Loucy (cell line): ENCODE data around the gene FETUB.
"Not testable (repeated sequence)": the region's sequence is repeated elsewhere in the genome, so short reads cannot be mapped to it uniquely, and the experiment has no call there.

Source experiments
- H2AFZ ChIP-seq: fragments of 200-600 bp; sonication (generic); 2 replicates; pipeline ENCODE4 v1.6.0; 2016; ENCODE audit warnings: antibody characterized with exemption, mild to moderate bottlenecking, low read length, moderate library complexity
- H3F3A ChIP-seq: fragments of 200-600 bp; 2 replicates; pipeline ENCODE4 v1.6.0; 2016; ENCODE audit warnings: antibody characterized with exemption, low read depth, mild to moderate bottlenecking
- H3K27me3 ChIP-seq: fragments of 200-600 bp; sonication (generic); 2 replicates; pipeline ENCODE4 v1.6.1; 2014; ENCODE audit warnings: low read length, mild to moderate bottlenecking; ENCODE audit not compliant: insufficient read depth, poor library complexity, severe bottlenecking
- H3K36me3 ChIP-seq: fragments of 200-600 bp; sonication (generic); 2 replicates; pipeline ENCODE4 v1.6.1; 2016; ENCODE audit warnings: low read length; ENCODE audit not compliant: insufficient read depth
- H3K4me1 ChIP-seq: fragments of 200-600 bp; sonication (generic); 2 replicates; pipeline ENCODE4 v1.5.1; 2014; ENCODE audit warnings: low read length, mild to moderate bottlenecking; ENCODE audit not compliant: insufficient read depth, poor library complexity, severe bottlenecking
- H3K4me2 ChIP-seq: fragments of 200-600 bp; sonication (generic); 2 replicates; pipeline ENCODE4 v1.6.0; 2014; ENCODE audit warnings: antibody characterized with exemption, low read length, low read depth, mild to moderate bottlenecking; ENCODE audit not compliant: poor library complexity, severe bottlenecking
- H3K4me3 ChIP-seq: fragments of 200-600 bp; sonication (generic); 2 replicates; pipeline ENCODE4 v1.5.1; 2014; ENCODE audit warnings: low read length, mild to moderate bottlenecking, mixed read lengths; ENCODE audit not compliant: poor library complexity, severe bottlenecking
- H3K79me2 ChIP-seq: fragments of 200-600 bp; sonication (generic); 2 replicates; pipeline ENCODE4 v1.6.1; 2014; ENCODE audit warnings: low read length; ENCODE audit not compliant: insufficient read depth
- H3K9ac ChIP-seq: fragments of 200-600 bp; sonication (generic); 2 replicates; pipeline ENCODE4 v1.6.0; 2014; ENCODE audit warnings: mild to moderate bottlenecking, low read depth, low read length, moderate library complexity; ENCODE audit not compliant: poor library complexity, severe bottlenecking
- H3K9me2 ChIP-seq: fragments of 200-600 bp; sonication (generic); replicated peaks from 2 replicates; pipeline ENCODE4 v1.6.1; 2016; ENCODE audit warnings: low read depth, low read length, mixed read lengths
- H3K9me3 ChIP-seq: fragments of 200-600 bp; sonication (generic); 2 replicates; pipeline ENCODE4 v1.6.1; 2014; ENCODE audit warnings: mild to moderate bottlenecking, antibody characterized with exemption, low read length, low read depth; ENCODE audit not compliant: insufficient read depth
- H4K20me1 ChIP-seq: fragments of 200-600 bp; sonication (generic); 2 replicates; pipeline ENCODE4 v1.6.0; 2014; ENCODE audit warnings: antibody characterized with exemption, low read length, mild to moderate bottlenecking; ENCODE audit not compliant: insufficient read depth, poor library complexity, severe bottlenecking
- CTCF ChIP-seq: fragments of 200-600 bp; sonication (generic); conservative IDR thresholded peaks from 2 replicates; pipeline ENCODE4 v1.5.1; 2014; ENCODE audit warnings: mild to moderate bottlenecking, antibody characterized with exemption, low read length
- EZH2phosphoT487 ChIP-seq: fragments of 200-600 bp; IDR thresholded peaks from 2 replicates; pipeline ENCODE4 v1.6.1; 2018; ENCODE audit warnings: antibody characterized with exemption, mild to moderate bottlenecking, moderate library complexity, borderline replicate concordance

The FETUB gene

GRCh38 chr3:186680869-186681268 is 40.7 kb downstream of the FETUB start:
- Histone ChIP-seq H3K4me2 (no peak overlapping the region), H3K4me1 (no peaks in the 10 kb centered on the region), H3K9me3 (no peaks in the 10 kb centered on the region; the same call in 1 of the 2 replicates), H3K9ac (no peak overlapping the region), H3K4me3 (no peak overlapping the region), H3K9me2 (no peaks in the 10 kb centered on the region), H4K20me1 (no peaks in the 10 kb centered on the region), H2AFZ (no peak overlapping the region), H3K27me3 (no peaks in the 10 kb centered on the region), H3F3A (no peaks in the 10 kb centered on the region), H3K79me2 (no peaks in the 10 kb centered on the region), H3K36me3 (no peaks in the 10 kb centered on the region)
- TF ChIP-seq EZH2phosphoT487, result no peak
- no peak for TF ChIP-seq CTCF

DNA sequence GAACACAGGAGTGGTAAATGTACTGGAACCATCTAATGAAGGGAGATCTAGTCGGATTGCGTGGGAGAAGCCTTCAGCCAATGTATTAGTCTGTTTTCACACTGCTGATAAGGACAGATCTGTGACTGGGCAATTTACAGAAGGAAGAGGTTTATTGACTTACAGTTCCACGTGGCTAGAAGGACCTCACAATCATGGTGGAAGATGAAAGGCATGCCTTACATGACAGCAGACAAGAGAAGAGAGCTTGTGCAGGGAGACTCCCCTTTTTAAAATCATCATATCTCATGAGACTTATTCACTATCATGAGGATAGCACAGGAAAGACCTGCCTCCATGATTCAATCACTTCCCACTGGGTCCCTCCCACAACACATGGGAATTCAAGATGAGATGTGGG is 42.6 kb downstream of the FETUB start:
- no peak overlapping the region for H3K4me3 ChIP-seq
- H3K9me3 ChIP-seq, result no peaks in the 10 kb centered on the region; the same call in 1 of the 2 replicates
- H3K9ac ChIP-seq, result no peak overlapping the region
- no peak for TF ChIP-seq CTCF
- TF ChIP-seq EZH2phosphoT487, result no peak
- no peaks in the 10 kb centered on the region for H3K27me3 ChIP-seq
- no peaks in the 10 kb centered on the region for H3K79me2 ChIP-seq
- no peaks in the 10 kb centered on the region for H3K36me3 ChIP-seq
- no peaks in the 10 kb centered on the region for H3K4me1 ChIP-seq
- no peak overlapping the region for H3K4me2 ChIP-seq
- H3K9me2 ChIP-seq, result no peaks in the 10 kb centered on the region
- no peak overlapping the region for H2AFZ ChIP-seq
- H4K20me1 ChIP-seq, result no peaks in the 10 kb centered on the region
- no peaks in the 10 kb centered on the region for H3F3A ChIP-seq

DNA sequence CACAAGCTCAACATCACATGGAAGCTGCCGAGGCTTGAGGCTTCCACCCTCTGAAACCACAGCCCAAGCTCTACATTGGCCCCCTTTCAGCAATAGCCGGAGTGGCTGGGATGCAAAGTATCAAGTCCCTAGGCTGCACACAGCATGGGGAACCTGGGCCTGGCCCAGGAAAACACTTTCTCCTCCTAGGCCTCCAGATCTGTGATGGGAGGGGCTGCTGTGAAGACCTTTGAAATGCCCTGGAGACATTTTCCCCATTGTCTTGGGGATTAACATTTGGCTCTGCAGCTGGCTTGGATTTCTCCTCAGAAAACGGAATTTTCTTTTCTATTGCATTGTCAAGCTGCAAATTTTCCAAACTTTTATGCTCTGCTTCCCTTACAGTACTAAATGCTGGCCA is 43.8 kb downstream of the FETUB start:
- Histone ChIP-seq H3K79me2 (no peaks in the 10 kb centered on the region), H3K9me2 (no peaks in the 10 kb centered on the region), H3K36me3 (no peaks in the 10 kb centered on the region), H3K9ac (no peak overlapping the region), H3K9me3 (no peaks in the 10 kb centered on the region; the same call in 1 of the 2 replicates), H3K4me1 (no peaks in the 10 kb centered on the region), H3F3A (no peaks in the 10 kb centered on the region), H3K4me3 (no peak overlapping the region), H3K4me2 (no peak overlapping the region), H2AFZ (no peak overlapping the region), H3K27me3 (no peaks in the 10 kb centered on the region), H4K20me1 (no peaks in the 10 kb centered on the region)
- TF ChIP-seq CTCF (no peak), EZH2phosphoT487 (no peak)

GRCh38 chr3:186686475-186686874 is 46.3 kb downstream of the FETUB start:
- H3K4me1 ChIP-seq, H3K27me3 ChIP-seq, H4K20me1 ChIP-seq, H3K9me2 ChIP-seq, H2AFZ ChIP-seq, H3K4me3 ChIP-seq, H3K9me3 ChIP-seq, H3K9ac ChIP-seq, H3K79me2 ChIP-seq, H3K4me2 ChIP-seq, H3F3A ChIP-seq, H3K36me3 ChIP-seq: not testable (repeated sequence)
